ENCODE data around the gene TRMT2A.

Gene TRMT2A

GRCh38 chr22:20130731-20131596 is 13.9 kb upstream of the TRMT2A start:
- H4K20me1 ChIP-seq (ENCODE audit: low read depth, low read length) = no peaks in the 10 kb centered on the region
- H3K9ac ChIP-seq (ENCODE audit: low read length) = no peak overlapping the region; the same call in 1 of the 2 replicates
- H3K27ac ChIP-seq (ENCODE audit: low read depth, low read length) = no peak overlapping the region
- H3K27me3 ChIP-seq (ENCODE audit: low read length) = no peaks in the 10 kb centered on the region
- H3K4me2 ChIP-seq (ENCODE audit: low read depth, low read length, poor library complexity, severe bottlenecking) = peak overlapping the region; percentile 38
- no peaks in the 10 kb centered on the region for H3K79me2 ChIP-seq (ENCODE audit: insufficient read depth, low read length)
- H3F3A ChIP-seq (ENCODE audit: insufficient read depth) = no peaks in the 10 kb centered on the region
- no peak overlapping the region for H2AFZ ChIP-seq (ENCODE audit: low read depth, low read length, severe bottlenecking)
- no peaks in the 10 kb centered on the region for H3K9me3 ChIP-seq (ENCODE audit: insufficient read depth, low read length)
- no peaks in the 10 kb centered on the region for H3K9me2 ChIP-seq (replicated peaks; ENCODE audit: insufficient read depth, low read length)
- H3K4me3 ChIP-seq (ENCODE audit: insufficient read depth, low read length, poor library complexity, severe bottlenecking) = peak overlapping the region; percentile 34
- TF ChIP-seq CTCF (IDR thresholded peaks at IDR 0.05; ENCODE audit: insufficient read depth, low read length, poor library complexity, severe bottlenecking) = no peak
- no peak for TF ChIP-seq EZH2phosphoT487 (conservative IDR thresholded peaks at IDR 0.05; ENCODE audit: low read length)
- no peaks in the 10 kb centered on the region for H3K36me3 ChIP-seq (ENCODE audit: low read length)

GRCh38 chr22:20130319-20130718 is 13.3 kb upstream of the TRMT2A start:
- H3K9ac ChIP-seq (ENCODE audit: low read length) = no peak overlapping the region
- no peak overlapping the region for H3K4me3 ChIP-seq (ENCODE audit: insufficient read depth, low read length, poor library complexity, severe bottlenecking)
- H3K9me3 ChIP-seq (ENCODE audit: insufficient read depth, low read length) = no peaks in the 10 kb centered on the region
- no peak overlapping the region for H3K27ac ChIP-seq (ENCODE audit: low read depth, low read length)
- no peak overlapping the region for H2AFZ ChIP-seq (ENCODE audit: low read depth, low read length, severe bottlenecking)
- H3K9me2 ChIP-seq (replicated peaks; ENCODE audit: insufficient read depth, low read length) = no peaks in the 10 kb centered on the region
- no peaks in the 10 kb centered on the region for H3K79me2 ChIP-seq (ENCODE audit: insufficient read depth, low read length)
- TF ChIP-seq CTCF (IDR thresholded peaks at IDR 0.05; ENCODE audit: insufficient read depth, low read length, poor library complexity, severe bottlenecking) (no peak), EZH2phosphoT487 (conservative IDR thresholded peaks at IDR 0.05; ENCODE audit: low read length) (no peak)
- no peaks in the 10 kb centered on the region for H3K36me3 ChIP-seq (ENCODE audit: low read length)
- H3K4me2 ChIP-seq (ENCODE audit: low read depth, low read length, poor library complexity, severe bottlenecking) = no peak overlapping the region
- H4K20me1 ChIP-seq (ENCODE audit: low read depth, low read length) = no peaks in the 10 kb centered on the region
- no peaks in the 10 kb centered on the region for H3F3A ChIP-seq (ENCODE audit: insufficient read depth)
- H3K27me3 ChIP-seq (ENCODE audit: low read length) = no peaks in the 10 kb centered on the region

GRCh38 chr22:20129747-20130014 is 12.7 kb upstream of the TRMT2A start:
- Histone ChIP-seq H3K27ac (ENCODE audit: low read depth, low read length) (no peak overlapping the region), H3K9me2 (replicated peaks; ENCODE audit: insufficient read depth, low read length) (no peaks in the 10 kb centered on the region), H3K4me2 (ENCODE audit: low read depth, low read length, poor library complexity, severe bottlenecking) (no peak overlapping the region), H3K9ac (ENCODE audit: low read length) (no peak overlapping the region), H3F3A (ENCODE audit: insufficient read depth) (no peaks in the 10 kb centered on the region), H3K4me3 (ENCODE audit: insufficient read depth, low read length, poor library complexity, severe bottlenecking) (no peak overlapping the region), H3K36me3 (ENCODE audit: low read length) (no peaks in the 10 kb centered on the region), H3K79me2 (ENCODE audit: insufficient read depth, low read length) (no peaks in the 10 kb centered on the region), H3K9me3 (ENCODE audit: insufficient read depth, low read length) (no peaks in the 10 kb centered on the region), H4K20me1 (ENCODE audit: low read depth, low read length) (no peaks in the 10 kb centered on the region), H3K27me3 (ENCODE audit: low read length) (no peaks in the 10 kb centered on the region), H2AFZ (ENCODE audit: low read depth, low read length, severe bottlenecking) (no peak overlapping the region)
- TF ChIP-seq CTCF (IDR thresholded peaks at IDR 0.05; ENCODE audit: insufficient read depth, low read length, poor library complexity, severe bottlenecking) (no peak), EZH2phosphoT487 (conservative IDR thresholded peaks at IDR 0.05; ENCODE audit: low read length) (no peak)

Data from SU-DHL-6 (cell line).